NCI-H510A treated with DMSO at 0.1 percent for 48 hours (cell line): ENCODE measurements around the gene RSU1.
"Not testable (repeated sequence)": the region's sequence is repeated elsewhere in the genome, so short reads cannot be mapped to it uniquely, and the experiment has no call there.

Source experiments
- DNase-seq: peaks from one replicate; lab custom pipeline; 2025; lab: John Stamatoyannopoulos, UW

RSU1 gene

GRCh38 chr10:16780338-16780880 lies 36.8 kb downstream of the RSU1 start:
- DNase-seq = no peak

- no peak for DNase-seq
Measured at GRCh38 chr10:16779384-16779915, 37.8 kb downstream of the RSU1 start.

GRCh38 chr10:16777473-16778370 lies 39.5 kb downstream of the RSU1 start:
- DNase-seq = peak; percentile 61

- no peak for DNase-seq
Measured at GRCh38 chr10:16776896-16777295, 40.3 kb downstream of the RSU1 start.

GRCh38 chr10:16773334-16773733 lies 43.9 kb downstream of the RSU1 start:
- no peak for DNase-seq

- no peak for DNase-seq
Measured at GRCh38 chr10:16770670-16771069, 46.6 kb downstream of the RSU1 start.

GRCh38 chr10:16770141-16770540 lies 47.1 kb downstream of the RSU1 start:
- no peak for DNase-seq

GRCh38 chr10:16769331-16769730 lies 47.9 kb downstream of the RSU1 start:
- DNase-seq = no peak

GRCh38 chr10:16768702-16769101 lies 48.5 kb downstream of the RSU1 start:
- no peak for DNase-seq

GRCh38 chr10:16765509-16766375 lies 51.5 kb downstream of the RSU1 start:
- no peak for DNase-seq

- DNase-seq = no peak
Measured at GRCh38 chr10:16761300-16761699, 55.9 kb downstream of the RSU1 start.

- no peak for DNase-seq
Measured at GRCh38 chr10:16756561-16757221, 60.5 kb downstream of the RSU1 start.

GRCh38 chr10:16754765-16755164 lies 62.5 kb downstream of the RSU1 start:
- DNase-seq = no peak

- not testable (repeated sequence) for DNase-seq
Measured at GRCh38 chr10:16752849-16753248, 64.4 kb downstream of the RSU1 start.

- DNase-seq = no peak
Measured at GRCh38 chr10:16752099-16752498, 65.1 kb downstream of the RSU1 start.

- DNase-seq = no peak
Measured at GRCh38 chr10:16751244-16751643, 66.0 kb downstream of the RSU1 start.

- no peak for DNase-seq
Measured at GRCh38 chr10:16750461-16750860, 66.8 kb downstream of the RSU1 start.

GRCh38 chr10:16748749-16749148 lies 68.5 kb downstream of the RSU1 start:
- DNase-seq = no peak

GRCh38 chr10:16746856-16747255 lies 70.4 kb downstream of the RSU1 start:
- no peak for DNase-seq

GRCh38 chr10:16745061-16745460 lies 72.2 kb downstream of the RSU1 start:
- no peak for DNase-seq

GRCh38 chr10:16742165-16742960 lies 74.9 kb downstream of the RSU1 start:
- DNase-seq = no peak
